Hepatocyte (in vitro differentiated cells): ENCODE results near the gene PLVAP.

Experiments used
- CTCF ChIP-seq: fragments of 200-600 bp; sonication (generic); IDR thresholded peaks from 2 replicates; pipeline ENCODE4 v1.5.1; 2016; ENCODE audit warnings: antibody characterized with exemption, mild to moderate bottlenecking; ENCODE audit not compliant: poor library complexity
- EZH2 ChIP-seq: fragments of 200-600 bp; sonication (generic); IDR thresholded peaks from 2 replicates; pipeline ENCODE4 v1.6.1; 2016; ENCODE audit warnings: antibody characterized with exemption, mild to moderate bottlenecking, borderline replicate concordance
- EZH2phosphoT487 ChIP-seq: fragments of 200-600 bp; sonication (generic); IDR thresholded peaks from one replicate; pipeline ENCODE4 v1.6.1; 2018; ENCODE audit warnings: antibody characterized with exemption, mild to moderate bottlenecking, low read depth, moderate library complexity; ENCODE audit not compliant: unreplicated experiment, severe bottlenecking

GRCh38 chr19:17335575-17335974, 41.6 kb downstream of the PLVAP start:
- no peak for TF ChIP-seq EZH2
- TF ChIP-seq EZH2phosphoT487 = no peak
- TF ChIP-seq CTCF = no peak
